SK-N-SH (cell line): ENCODE measurements around the gene HECTD4.
A peak's percentile ranks its signal among the peaks of the same experiment; 100 is the strongest.

Experiments
- CTCF ChIP-seq: fragments of 200-600 bp; sonication (generic); IDR thresholded peaks from 2 replicates; pipeline ENCODE4 v1.6.1; 2017; ENCODE audit warnings: antibody characterized with exemption, mild to moderate bottlenecking, moderate library complexity
- EP300 ChIP-seq, 2 experiments: IDR thresholded peaks; 2 replicates each; pipeline versions ENCODE4 v1.4.0 to v1.6.1; 2012; ENCODE audit warnings: borderline replicate concordance in 1 of 2, low read depth in 1 of 2, low read length in 1 of 2
- FOXJ3 ChIP-seq: sonication (generic); formaldehyde crosslinking; IDR thresholded peaks from 2 replicates; pipeline ENCODE4 v1.5.1; 2020; ENCODE audit warnings: mild to moderate bottlenecking, missing genetic modification reagents
- MAX ChIP-seq: IDR thresholded peaks from 2 replicates; pipeline ENCODE4 v1.4.0; 2012; ENCODE audit warnings: low read depth
- MXI1 ChIP-seq: IDR thresholded peaks from 2 replicates; pipeline ENCODE4 v1.6.1; 2012; ENCODE audit warnings: mild to moderate bottlenecking, low read depth, low read length, improper control_type of control experiment
- POLR2AphosphoS5 ChIP-seq: IDR thresholded peaks from 2 replicates; pipeline ENCODE4 v1.6.1; 2012; ENCODE audit warnings: low read depth, low read length
- TAF1 ChIP-seq: IDR thresholded peaks from 2 replicates; pipeline ENCODE4 v1.6.1; 2012; ENCODE audit warnings: low read depth, mild to moderate bottlenecking, low read length, moderate library complexity, borderline replicate concordance
- YY1 ChIP-seq: IDR thresholded peaks from 2 replicates; pipeline ENCODE4 v1.4.0; 2012; ENCODE audit warnings: low read depth, mild to moderate bottlenecking
- TF ChIP-seq, protein P1 (sequence below): IDR thresholded peaks from 2 replicates; pipeline ENCODE4 v1.4.0; 2012; ENCODE audit warnings: low read depth, borderline replicate concordance

DNA sequence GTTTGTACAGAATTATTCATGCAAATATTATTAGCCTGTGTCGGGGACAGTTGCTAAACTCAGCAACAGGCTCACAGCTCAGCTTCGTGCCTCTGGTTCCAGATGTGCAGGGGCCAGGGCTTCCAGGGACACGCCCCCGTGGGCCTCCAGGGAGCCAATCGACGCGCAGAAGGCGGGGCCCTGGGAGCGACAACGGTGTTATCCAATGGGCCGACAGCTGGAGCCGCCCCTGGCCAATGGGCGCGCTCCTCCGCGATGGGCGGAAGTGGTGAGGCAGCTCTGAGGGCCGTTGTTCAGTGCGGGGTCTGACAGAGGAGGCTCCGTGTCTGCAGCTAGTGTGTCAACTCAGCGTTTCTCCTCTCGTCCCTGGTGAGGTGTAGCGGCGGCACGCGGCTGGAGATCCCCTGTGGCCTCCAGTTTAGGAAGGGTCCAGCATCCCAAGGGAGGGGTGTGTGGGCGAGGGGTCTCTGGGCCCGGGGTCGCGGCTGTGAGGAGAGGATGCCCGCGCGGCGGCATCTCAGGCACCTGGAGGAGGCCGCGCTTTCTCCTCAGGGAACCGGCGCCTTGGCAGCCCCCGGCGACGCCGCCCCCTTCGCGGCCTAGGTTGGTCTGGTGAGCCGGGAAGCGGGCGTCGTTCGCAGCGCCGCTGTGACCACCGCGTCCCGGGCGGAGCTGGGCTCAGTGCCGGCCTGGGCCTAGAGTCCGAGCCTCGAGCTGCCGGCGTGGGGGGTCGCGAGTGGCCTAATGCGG is 256.8 kb downstream of the HECTD4 start, which contains the start of gene TRAFD1:
- TF ChIP-seq TAF1 (peak; percentile 92), CTCF (no peak), MAX (peak; percentile 67), POLR2AphosphoS5 (peak; percentile 98), YY1 (no peak), EP300 (IDR thresholded peaks at IDR 0.05; ENCODE audit: borderline replicate concordance in 1 of 2, low read depth in 1 of 2, low read length in 1 of 2) (no peak), MXI1 (peak; percentile 92), FOXJ3 (CRISPR knock-in tag) (0 out of 2 replicates have a peak, but pooled peaks have one; percentile 48)
- TF ChIP-seq, protein P1, sequence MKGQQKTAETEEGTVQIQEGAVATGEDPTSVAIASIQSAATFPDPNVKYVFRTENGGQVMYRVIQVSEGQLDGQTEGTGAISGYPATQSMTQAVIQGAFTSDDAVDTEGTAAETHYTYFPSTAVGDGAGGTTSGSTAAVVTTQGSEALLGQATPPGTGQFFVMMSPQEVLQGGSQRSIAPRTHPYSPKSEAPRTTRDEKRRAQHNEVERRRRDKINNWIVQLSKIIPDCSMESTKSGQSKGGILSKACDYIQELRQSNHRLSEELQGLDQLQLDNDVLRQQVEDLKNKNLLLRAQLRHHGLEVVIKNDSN: no peak
